Measurements from ENCODE around the gene BMAL1. TPM values are rescaled to one million over a fixed set of nuclear protein-coding genes. Genes with fewer than 3 reads are reported as not detected.

Gene BMAL1
- total RNA-seq, 2 experiments from 2014 or later = 20.2 to 24.8 TPM

GRCh38 chr11:13284776-13285588, 7.4 kb downstream of the BMAL1 start:
- ChIA-PET CTCF (interaction anchor here (4.2 kb wide), 1 partner anchor 51 kb away, joined by 31 read pairs; no protein-coding TSS in a partner anchor), POLR2A (interaction anchor here (0.9 kb wide), 1 partner anchor 13 kb away, joined by 3 read pairs; no protein-coding TSS in a partner anchor)
- H3K4me3 Mint-ChIP-seq = no peak overlapping the region
- H3K27me3 Mint-ChIP-seq = no peaks in the 10 kb centered on the region
- H3K27ac Mint-ChIP-seq = peak overlapping the region; percentile 70
- intact Hi-C loops (cut with micrococcal nuclease) = loop anchor here (5.0 kb wide), 1 partner anchor 1133 kb away; no protein-coding TSS in a partner anchor
- peaks cover 91% of the 10 kb centered on the region for H3K4me1 Mint-ChIP-seq (ENCODE audit: low read depth)
- peaks cover 4% of the 10 kb centered on the region for H3K36me3 Mint-ChIP-seq
- no peaks in the 10 kb centered on the region for H3K9me3 Mint-ChIP-seq
- peak; percentile 74 for DNase-seq

- intact Hi-C loops (cut with micrococcal nuclease) = loop anchor here (2.0 to 5.0 kb wide), 3 partner anchors 78 to 1444 kb away; no protein-coding TSS in a partner anchor
- H3K9me3 Mint-ChIP-seq = no peaks in the 10 kb centered on the region
- H3K4me3 Mint-ChIP-seq = no peak overlapping the region
- peaks cover 4% of the 10 kb centered on the region for H3K36me3 Mint-ChIP-seq
- ChIA-PET CTCF (interaction anchor here (0.8 to 4.2 kb wide), 7 partner anchors 8 to 78 kb away, joined by 3 to 31 read pairs (median 4); no protein-coding TSS in a partner anchor), POLR2A (interaction anchor here (1.1 to 1.8 kb wide), 6 partner anchors 8 to 78 kb away, joined by 3 to 13 read pairs (median 5); no protein-coding TSS in a partner anchor)
- no peaks in the 10 kb centered on the region for H3K27me3 Mint-ChIP-seq
- no peak for DNase-seq
- peaks cover 90% of the 10 kb centered on the region for H3K4me1 Mint-ChIP-seq (ENCODE audit: low read depth)
- peak overlapping the region; percentile 78 for H3K27ac Mint-ChIP-seq
These were observed 8.8 kb downstream of the BMAL1 start for GRCh38 chr11:13286279-13286821.

GRCh38 chr11:13287036-13287435, 9.4 kb downstream of the BMAL1 start:
- peaks cover 85% of the 10 kb centered on the region for H3K4me1 Mint-ChIP-seq (ENCODE audit: low read depth)
- no peaks in the 10 kb centered on the region for H3K27me3 Mint-ChIP-seq
- ChIA-PET CTCF (interaction anchor here (0.6 to 4.2 kb wide), 8 partner anchors 8 to 486 kb away, joined by 3 to 31 read pairs (median 4); no protein-coding TSS in a partner anchor), POLR2A (interaction anchor here (1.1 to 1.8 kb wide), 7 partner anchors 9 to 79 kb away, joined by 3 to 13 read pairs (median 5); no protein-coding TSS in a partner anchor)
- no peaks in the 10 kb centered on the region for H3K9me3 Mint-ChIP-seq
- intact Hi-C loops (cut with micrococcal nuclease) = loop anchor here (1.0 to 5.0 kb wide), 6 partner anchors 10 to 1444 kb away; partner anchors contain the start of gene BMAL1
- peak; percentile 71 for DNase-seq
- H3K27ac Mint-ChIP-seq = peak overlapping the region; percentile 78
- H3K4me3 Mint-ChIP-seq = no peak overlapping the region
- H3K36me3 Mint-ChIP-seq = peaks cover 4% of the 10 kb centered on the region

GRCh38 chr11:13287681-13288080, 10.1 kb downstream of the BMAL1 start:
- ChIA-PET POLR2A (interaction anchor here (1.1 to 1.8 kb wide), 8 partner anchors 9 to 79 kb away, joined by 3 to 13 read pairs (median 4); no protein-coding TSS in a partner anchor), CTCF (interaction anchor here (0.6 to 4.2 kb wide), 6 partner anchors 9 to 486 kb away, joined by 3 to 31 read pairs (median 6); no protein-coding TSS in a partner anchor)
- Mint-ChIP-seq H3K27ac (peak overlapping the region; percentile 78), H3K9me3 (no peaks in the 10 kb centered on the region), H3K4me3 (no peak overlapping the region), H3K4me1 (ENCODE audit: low read depth) (peaks cover 81% of the 10 kb centered on the region), H3K27me3 (no peaks in the 10 kb centered on the region), H3K36me3 (peaks cover 4% of the 10 kb centered on the region)
- no peak for DNase-seq
- intact Hi-C loops (cut with micrococcal nuclease) = loop anchor here (1.0 to 5.0 kb wide), 6 partner anchors 10 to 1445 kb away; partner anchors contain the start of gene BMAL1

GRCh38 chr11:13288375-13289029, 10.9 kb downstream of the BMAL1 start:
- Mint-ChIP-seq H3K4me3 (no peak overlapping the region), H3K27ac (peak overlapping the region; percentile 52), H3K9me3 (no peaks in the 10 kb centered on the region), H3K36me3 (peaks cover 4% of the 10 kb centered on the region), H3K4me1 (ENCODE audit: low read depth) (peaks cover 80% of the 10 kb centered on the region), H3K27me3 (no peaks in the 10 kb centered on the region)
- no peak for DNase-seq
- CTCF ChIA-PET = interaction anchor here (2.1 to 4.2 kb wide), 2 partner anchors 10 to 47 kb away, joined by 8 to 31 read pairs; no protein-coding TSS in a partner anchor
- POLR2A ChIA-PET = interaction anchor here (0.6 to 1.1 kb wide), 2 partner anchors 10 to 12 kb away, joined by 4 to 6 read pairs; no protein-coding TSS in a partner anchor
- intact Hi-C loops (cut with micrococcal nuclease) = loop anchor here (5.0 kb wide), 1 partner anchor 1136 kb away; no protein-coding TSS in a partner anchor

GRCh38 chr11:13289081-13289480, 11.5 kb downstream of the BMAL1 start:
- Mint-ChIP-seq H3K4me3 (no peak overlapping the region), H3K4me1 (ENCODE audit: low read depth) (peaks cover 81% of the 10 kb centered on the region), H3K27ac (no peak overlapping the region), H3K9me3 (no peaks in the 10 kb centered on the region), H3K27me3 (no peaks in the 10 kb centered on the region), H3K36me3 (peaks cover 4% of the 10 kb centered on the region)
- intact Hi-C loops (cut with micrococcal nuclease) = loop anchor here (5.0 kb wide), 1 partner anchor 1137 kb away; no protein-coding TSS in a partner anchor
- no peak for DNase-seq
- CTCF ChIA-PET = interaction anchor here (4.2 kb wide), 1 partner anchor 46 kb away, joined by 31 read pairs; no protein-coding TSS in a partner anchor
- POLR2A ChIA-PET = no interaction called here

- Mint-ChIP-seq H3K9me3 (no peaks in the 10 kb centered on the region), H3K36me3 (peaks cover 2% of the 10 kb centered on the region), H3K27me3 (no peaks in the 10 kb centered on the region), H3K27ac (no peak overlapping the region), H3K4me1 (ENCODE audit: low read depth) (peaks cover 83% of the 10 kb centered on the region), H3K4me3 (no peak overlapping the region)
- ChIA-PET POLR2A (interaction anchor here (1.2 kb wide), 1 partner anchor 11 kb away, joined by 4 read pairs; no protein-coding TSS in a partner anchor), CTCF (interaction anchor here (1.1 to 1.8 kb wide), 3 partner anchors 12 to 54 kb away, joined by 5 to 11 read pairs (median 6); no protein-coding TSS in a partner anchor)
- intact Hi-C loops (cut with micrococcal nuclease) = no loop called here
- DNase-seq = no peak
These were observed 12.8 kb downstream of the BMAL1 start for GRCh38 chr11:13290221-13290980.

- no peaks in the 10 kb centered on the region for H3K9me3 Mint-ChIP-seq
- POLR2A ChIA-PET = interaction anchor here (1.2 kb wide), 1 partner anchor 12 kb away, joined by 4 read pairs; no protein-coding TSS in a partner anchor
- no peak overlapping the region for H3K27ac Mint-ChIP-seq
- H3K36me3 Mint-ChIP-seq = peaks cover 2% of the 10 kb centered on the region
- peaks cover 85% of the 10 kb centered on the region for H3K4me1 Mint-ChIP-seq (ENCODE audit: low read depth)
- no peak overlapping the region for H3K4me3 Mint-ChIP-seq
- CTCF ChIA-PET = interaction anchor here (0.8 to 1.8 kb wide), 4 partner anchors 13 to 53 kb away, joined by 4 to 11 read pairs (median 6); no protein-coding TSS in a partner anchor
- DNase-seq = no peak
- intact Hi-C loops (cut with micrococcal nuclease) = no loop called here
- H3K27me3 Mint-ChIP-seq = no peaks in the 10 kb centered on the region
These were observed 13.8 kb downstream of the BMAL1 start for GRCh38 chr11:13291361-13291760.

GRCh38 chr11:13291800-13292199, 14.2 kb downstream of the BMAL1 start:
- Mint-ChIP-seq H3K27me3 (no peaks in the 10 kb centered on the region), H3K9me3 (no peaks in the 10 kb centered on the region), H3K36me3 (peaks cover 2% of the 10 kb centered on the region), H3K4me3 (no peak overlapping the region), H3K4me1 (ENCODE audit: low read depth) (peaks cover 85% of the 10 kb centered on the region), H3K27ac (no peak overlapping the region)
- intact Hi-C loops (cut with micrococcal nuclease) = no loop called here
- no peak for DNase-seq
- CTCF ChIA-PET = interaction anchor here (0.8 to 1.8 kb wide), 2 partner anchors 41 to 44 kb away, joined by 4 to 11 read pairs; no protein-coding TSS in a partner anchor
- POLR2A ChIA-PET = interaction anchor here (0.6 kb wide), 1 partner anchor 1678 kb away, joined by 4 read pairs; no protein-coding TSS in a partner anchor

- no peak overlapping the region for H3K27ac Mint-ChIP-seq
- H3K36me3 Mint-ChIP-seq = peaks cover 2% of the 10 kb centered on the region
- no peaks in the 10 kb centered on the region for H3K9me3 Mint-ChIP-seq
- POLR2A ChIA-PET = no interaction called here
- H3K4me3 Mint-ChIP-seq = no peak overlapping the region
- DNase-seq = no peak
- intact Hi-C loops (cut with micrococcal nuclease) = no loop called here
- CTCF ChIA-PET = interaction anchor here (1.1 kb wide), 1 partner anchor 42 kb away, joined by 3 read pairs; no protein-coding TSS in a partner anchor
- no peaks in the 10 kb centered on the region for H3K27me3 Mint-ChIP-seq
- peaks cover 84% of the 10 kb centered on the region for H3K4me1 Mint-ChIP-seq (ENCODE audit: low read depth)
These were observed 15.4 kb downstream of the BMAL1 start for GRCh38 chr11:13292970-13293369.
